Stimulated activated CD4-positive, alpha-beta T cell treated with anti-CD3 and anti-CD28 coated beads, Interleukin-2, amount 100 ng/mL, for 48 hours (primary cell): ENCODE measurements around the gene CSRP1.
"Not testable (repeated sequence)": the region's sequence is repeated elsewhere in the genome, so short reads cannot be mapped to it uniquely, and the experiment has no call there.

ENCODE experiments used
- DNase-seq, 2 donors: peaks; one replicate each; pipeline ENCODE4 v3.0.0-alpha.2; 2020

The CSRP1 gene

DNA sequence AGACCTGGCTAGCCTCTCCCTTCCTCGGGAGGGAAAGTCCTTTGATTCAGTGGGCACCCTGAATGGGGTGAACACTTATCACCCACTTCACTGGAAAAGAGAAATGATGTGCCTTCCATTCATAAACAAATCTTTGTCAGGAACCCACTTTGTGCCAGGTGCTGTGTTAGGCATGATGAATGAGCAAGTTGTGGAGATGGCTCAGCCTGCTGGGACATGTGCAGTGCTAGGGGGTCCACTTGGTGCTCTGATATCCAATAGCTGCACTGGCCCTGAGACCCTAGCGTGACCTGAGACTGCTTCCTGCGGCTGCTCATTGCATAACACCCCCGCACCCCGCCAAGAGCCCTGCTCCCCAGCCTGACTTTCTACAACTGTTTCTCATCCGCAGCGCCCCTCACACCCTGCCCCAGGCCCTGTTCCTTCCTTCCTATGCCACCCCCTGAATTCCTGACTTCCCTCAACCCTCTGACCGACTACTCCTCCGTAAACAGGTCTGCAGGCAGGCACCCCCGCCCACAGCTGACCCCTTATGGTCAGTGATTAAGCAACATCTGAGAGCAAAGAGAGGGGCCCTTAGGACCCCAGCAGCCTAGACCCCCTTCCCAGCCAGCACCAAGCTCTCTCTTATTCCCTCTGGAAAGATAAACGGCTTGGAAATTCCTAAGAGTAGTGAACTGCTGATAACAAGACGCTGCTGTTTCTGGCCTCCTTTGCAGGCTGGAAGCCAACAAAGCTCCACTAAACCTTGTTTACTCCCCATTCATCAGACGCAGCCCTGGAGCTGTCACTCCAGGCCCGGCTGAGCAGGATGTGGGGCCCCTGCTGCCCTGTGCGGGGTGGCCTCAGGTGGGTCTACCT is 12.9 kb downstream of the CSRP1 start:
- DNase-seq = no peak

DNA sequence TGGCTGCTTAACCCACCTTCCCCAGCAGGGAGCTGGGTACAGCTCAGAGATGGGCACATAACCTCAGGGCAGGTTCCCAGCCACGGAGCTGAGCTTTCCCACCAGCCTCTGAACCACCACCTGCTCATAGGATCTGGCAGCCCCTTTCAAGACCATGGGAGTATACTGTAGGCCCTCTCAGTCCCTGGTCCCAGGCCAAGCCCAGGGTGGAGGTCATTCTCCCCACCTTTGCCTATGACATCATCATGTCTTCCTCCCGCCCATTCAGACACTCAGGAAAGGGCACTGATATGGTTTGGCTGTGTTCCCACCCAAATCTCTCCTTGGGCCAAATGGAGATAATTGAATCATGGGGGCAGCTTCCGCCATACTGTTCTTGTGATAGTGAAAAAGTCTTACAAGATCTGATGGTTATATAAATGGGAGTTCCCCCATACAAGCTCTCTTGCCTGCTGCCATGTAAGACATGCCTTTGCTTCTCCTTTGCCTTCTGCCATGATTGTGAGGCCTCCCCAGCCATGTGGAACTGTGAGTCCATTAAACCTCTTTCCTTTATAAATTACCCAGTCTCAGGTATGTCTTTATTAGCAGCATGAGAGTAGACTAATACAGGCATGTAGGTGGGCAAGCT is 13.8 kb downstream of the CSRP1 start:
- not testable (repeated sequence) for DNase-seq

DNA sequence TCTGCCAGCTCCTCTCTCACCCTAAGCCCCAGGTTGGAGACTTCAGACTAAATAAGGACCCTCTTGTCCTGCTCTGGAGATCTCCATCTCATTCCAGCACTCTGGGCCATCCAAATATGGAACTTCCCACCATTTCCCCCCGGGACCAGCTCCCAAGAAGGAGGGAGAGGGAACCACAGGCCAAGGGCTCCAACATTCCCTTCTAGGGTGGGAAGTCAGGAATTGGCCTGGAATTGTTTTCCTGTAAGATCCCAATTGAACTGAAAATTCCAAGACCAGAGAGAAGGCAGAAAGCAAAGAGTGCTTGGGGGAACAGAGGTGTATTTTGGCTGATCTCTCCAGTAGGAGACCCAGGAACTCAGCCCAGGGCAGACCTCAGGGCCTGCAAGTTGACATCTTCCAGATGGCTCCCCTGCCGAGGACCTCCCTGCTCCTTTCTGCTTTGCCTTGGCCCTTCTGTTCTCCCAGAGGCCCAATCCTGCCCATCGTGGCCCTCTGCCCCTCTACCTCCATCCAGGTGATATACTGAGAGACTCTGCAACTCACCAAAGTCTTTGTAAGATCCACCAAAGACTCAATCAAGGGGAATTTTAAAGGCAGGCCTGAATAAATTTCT is 14.9 kb downstream of the CSRP1 start:
- no peak for DNase-seq

DNA sequence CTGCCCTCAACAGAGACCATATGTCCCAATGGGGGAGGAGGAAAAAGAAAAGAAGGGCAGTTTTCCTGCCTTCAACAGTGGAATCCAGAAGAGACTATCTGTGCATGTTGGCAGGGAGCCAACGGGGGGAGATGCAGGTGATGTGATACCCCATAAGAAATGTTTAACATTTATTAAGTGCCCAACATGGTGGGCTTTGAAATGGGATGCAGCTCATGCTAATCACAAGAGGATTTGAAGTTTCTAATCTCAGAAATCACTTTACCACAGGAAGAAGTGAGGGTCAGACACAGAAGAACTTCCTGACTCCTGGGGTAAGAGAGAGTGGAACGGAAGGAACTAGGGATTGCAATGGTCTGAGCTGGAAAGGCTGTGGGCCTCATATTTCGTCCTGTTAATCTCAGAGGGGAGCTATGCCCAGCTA is 16.2 kb downstream of the CSRP1 start:
- DNase-seq = no peak

DNA sequence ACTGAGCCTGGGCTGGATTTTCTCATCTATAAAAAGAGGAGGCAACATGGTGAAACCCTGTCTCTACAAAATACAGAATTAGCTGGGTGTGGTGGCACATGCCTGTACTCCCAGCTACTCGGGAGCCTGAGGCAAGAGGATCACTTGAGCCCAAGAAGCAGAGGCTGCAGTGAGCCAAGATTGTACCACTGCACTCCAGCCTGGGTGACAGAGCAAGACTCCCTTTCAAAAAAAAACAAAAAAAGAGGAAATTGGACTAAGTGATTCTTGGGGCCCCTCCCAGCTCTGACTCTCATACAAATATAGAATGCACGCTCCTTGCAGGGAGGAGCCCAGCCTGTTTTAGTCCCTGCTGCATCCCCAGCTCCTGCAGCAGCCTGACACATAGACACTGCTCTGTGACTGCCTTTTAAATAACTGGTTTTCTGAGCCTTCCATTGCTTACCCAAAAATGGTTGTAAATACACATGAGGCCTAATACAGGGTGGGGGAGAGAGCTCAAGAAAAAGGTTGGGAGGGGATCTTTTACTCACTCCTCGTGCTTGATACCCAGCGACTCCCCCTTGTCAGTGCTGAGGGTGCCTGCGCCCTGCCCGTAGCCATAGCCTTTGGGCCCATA is 17.2 kb downstream of the CSRP1 start:
- no peak for DNase-seq

DNA sequence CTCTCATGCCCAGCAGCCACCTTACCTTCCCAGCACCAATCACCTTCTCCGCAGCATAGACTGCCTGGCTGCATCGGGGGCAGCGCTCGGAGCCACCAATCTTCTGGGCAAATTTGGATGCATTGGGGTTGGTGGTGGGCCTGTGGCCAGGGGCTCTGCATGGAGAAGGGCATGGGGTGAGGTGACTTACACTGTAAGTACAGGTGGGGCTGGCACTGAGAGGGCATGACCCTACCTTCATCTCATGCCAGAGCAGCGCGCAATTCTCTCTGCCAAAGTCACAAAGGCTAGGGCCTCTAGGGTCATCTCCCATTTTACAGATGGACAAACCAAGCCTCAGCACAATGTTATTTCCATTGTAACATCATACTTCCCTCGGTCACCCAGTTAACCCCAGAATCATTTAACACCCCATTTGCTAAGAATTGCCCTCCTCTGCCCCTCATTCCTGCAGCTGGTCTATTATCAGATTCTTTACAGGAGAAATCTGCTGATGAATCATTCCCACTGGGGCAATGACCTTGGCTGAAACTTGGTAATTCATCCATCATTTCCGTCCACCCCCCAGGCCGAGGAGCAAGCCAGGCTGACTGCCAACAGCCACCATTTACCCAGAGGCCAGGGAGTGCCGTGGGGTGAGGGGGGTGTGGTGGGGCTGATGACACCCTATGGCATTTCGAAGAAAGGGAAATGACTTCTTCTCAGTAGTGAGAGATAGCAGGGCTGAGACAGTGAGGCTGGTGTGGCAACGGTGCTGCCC is 17.9 kb downstream of the CSRP1 start:
- DNase-seq = no peak

GRCh38 chr1:201487742-201488141 is 19.2 kb downstream of the CSRP1 start:
- DNase-seq = no peak

- DNase-seq = no peak
Observed at GRCh38 chr1:201486187-201486586, 20.7 kb downstream of the CSRP1 start.

- DNase-seq = no peak
Observed at GRCh38 chr1:201485184-201485774, 21.6 kb downstream of the CSRP1 start.

DNA sequence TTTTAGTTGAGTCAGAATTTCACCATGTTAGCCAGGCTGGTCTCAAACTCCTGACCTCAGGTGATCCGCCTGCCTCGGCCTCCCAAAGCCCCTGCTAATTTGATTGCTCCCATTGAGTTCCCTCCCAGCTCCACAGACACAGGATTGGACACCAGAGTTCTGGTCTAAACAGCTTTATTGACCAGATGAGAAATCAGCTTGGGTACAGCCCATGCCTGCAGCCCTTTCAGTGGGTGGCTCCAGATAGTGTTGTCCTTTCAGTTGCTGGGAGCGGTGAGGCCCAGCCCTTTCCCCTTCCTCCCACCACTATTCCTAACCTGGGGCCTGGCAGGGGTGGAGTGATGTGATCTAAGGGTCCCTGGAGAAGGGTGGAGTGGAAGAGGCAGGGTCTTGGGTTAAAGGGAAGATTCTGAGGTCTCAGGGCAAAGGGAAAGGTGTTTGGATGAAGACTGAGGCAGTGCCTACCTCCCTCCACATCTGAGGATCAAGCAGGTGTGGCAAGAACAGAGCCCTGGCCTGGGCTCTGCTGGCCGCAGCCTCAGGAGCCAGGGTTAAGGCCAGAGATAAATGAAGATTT is 23.5 kb downstream of the CSRP1 start:
- no peak for DNase-seq

DNA sequence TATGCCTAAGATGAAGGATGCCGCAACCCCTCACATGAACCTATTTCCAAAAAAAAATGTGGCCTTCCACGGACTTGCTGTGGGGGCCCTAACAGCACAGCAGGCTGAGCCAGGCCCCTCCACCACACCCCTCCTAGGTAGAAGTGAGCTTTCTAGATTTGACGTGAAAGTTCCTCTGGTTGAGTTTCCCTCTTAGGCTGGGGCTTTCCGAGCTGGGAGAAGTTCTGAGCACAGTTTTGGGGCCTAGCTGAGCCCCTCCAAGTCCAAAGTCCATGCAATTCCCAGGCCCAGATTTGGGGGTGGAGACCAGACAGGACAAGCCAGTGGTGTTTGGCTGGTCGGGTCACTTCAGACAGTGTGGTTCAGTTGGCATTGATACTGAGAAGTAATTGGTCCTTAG is 24.2 kb downstream of the CSRP1 start:
- DNase-seq = no peak

GRCh38 chr1:201481761-201482493 is 25.0 kb downstream of the CSRP1 start:
- peak; percentile 75 to 78 for DNase-seq

DNA sequence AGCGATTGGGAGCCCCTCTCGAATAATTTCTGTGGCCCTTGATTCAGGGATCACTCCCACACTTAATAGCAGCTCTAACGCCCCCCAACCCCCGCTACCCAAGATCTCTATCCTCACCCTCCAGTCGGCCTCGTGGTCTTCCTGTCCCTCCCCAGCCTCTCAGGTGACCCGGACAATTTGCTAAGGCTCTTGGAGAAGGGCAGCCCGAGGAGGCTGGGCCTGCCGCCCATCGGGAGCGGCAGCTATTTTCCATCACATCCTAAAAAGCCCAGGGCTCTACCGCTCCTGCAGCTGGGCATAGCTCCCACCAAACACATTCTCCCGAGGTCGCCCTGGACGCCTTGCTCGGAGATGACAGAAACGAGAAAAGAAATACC is 25.9 kb downstream of the CSRP1 start:
- no peak for DNase-seq

- DNase-seq = peak; percentile 52 to 54
Observed at GRCh38 chr1:201480231-201481003, 26.5 kb downstream of the CSRP1 start.

GRCh38 chr1:201479201-201479730 is 27.7 kb downstream of the CSRP1 start:
- DNase-seq = no peak

DNA sequence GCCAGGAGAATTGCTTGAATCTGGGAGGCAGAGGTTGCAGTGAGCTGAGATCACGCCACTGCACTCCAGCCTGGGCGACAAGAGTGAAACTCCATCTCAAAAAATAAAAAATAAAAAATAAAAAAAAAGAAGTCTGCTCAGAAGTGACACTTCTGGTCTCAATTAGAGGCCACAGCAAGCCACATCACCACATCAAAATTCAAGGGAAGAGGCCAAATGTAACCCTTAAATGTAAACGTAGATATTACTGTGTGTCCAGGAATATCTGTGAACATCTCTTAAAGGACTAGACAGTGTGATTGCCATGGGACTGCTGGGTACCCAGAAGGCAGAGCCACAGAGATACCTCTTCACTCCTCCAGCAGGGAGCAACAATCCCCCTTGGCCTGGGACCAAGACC is 28.3 kb downstream of the CSRP1 start:
- DNase-seq = not testable (repeated sequence)

GRCh38 chr1:201476670-201477344 is 30.1 kb downstream of the CSRP1 start:
- no peak for DNase-seq

- DNase-seq = no peak
Observed at GRCh38 chr1:201475915-201476669, 30.8 kb downstream of the CSRP1 start.

GRCh38 chr1:201475130-201475529 is 31.8 kb downstream of the CSRP1 start:
- no peak for DNase-seq
